Ecto neural progenitor cell (in vitro differentiated cells): Measurements from ENCODE around the gene ZNF8.
"Not testable (repeated sequence)": the region's sequence is repeated elsewhere in the genome, so short reads cannot be mapped to it uniquely, and the experiment has no call there.

Experiments
- DNase-seq: peaks from one replicate; pipeline ENCODE4 v3.0.0-alpha.2; 2018; ENCODE audit warnings: low spot score

Gene ZNF8

DNA sequence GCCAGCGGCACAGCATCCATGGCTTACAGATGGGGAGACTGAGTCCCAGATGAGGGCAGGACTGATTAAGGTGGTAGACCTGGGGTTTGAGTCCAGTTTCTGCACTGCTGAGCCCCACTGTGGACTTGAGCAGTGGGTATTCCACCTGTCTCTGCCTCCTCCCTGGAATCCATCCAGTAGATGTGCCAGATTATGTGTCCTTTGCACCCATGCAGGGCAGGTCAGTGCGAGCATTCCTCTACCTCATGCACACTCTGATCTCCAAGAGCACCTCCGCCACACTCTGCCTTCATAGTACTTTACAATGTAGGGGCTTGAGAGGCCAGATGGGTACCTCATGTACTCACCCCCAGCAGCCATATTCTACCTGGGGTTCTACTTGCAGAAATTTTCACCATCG, 58.1 kb downstream of the ZNF8 start:
- no peak for DNase-seq

DNA sequence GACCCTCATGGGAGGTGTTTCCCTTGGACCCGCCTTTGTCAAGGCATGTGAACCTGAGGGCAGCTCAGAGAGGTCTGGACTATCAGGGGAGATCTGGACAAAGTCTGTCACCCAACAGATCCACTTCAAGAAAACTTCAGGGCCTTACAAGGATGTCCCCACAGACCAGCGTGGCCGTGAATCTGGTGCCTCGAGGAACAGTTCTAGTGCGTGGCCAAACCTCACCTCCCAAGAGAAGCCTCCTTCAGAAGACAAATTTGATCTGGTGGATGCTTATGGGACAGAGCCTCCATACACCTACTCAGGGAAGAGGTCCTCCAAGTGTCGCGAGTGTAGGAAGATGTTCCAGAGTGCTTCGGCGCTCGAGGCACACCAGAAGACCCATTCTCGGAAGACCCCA, 59.6 kb downstream of the ZNF8 start:
- DNase-seq, result no peak

DNA sequence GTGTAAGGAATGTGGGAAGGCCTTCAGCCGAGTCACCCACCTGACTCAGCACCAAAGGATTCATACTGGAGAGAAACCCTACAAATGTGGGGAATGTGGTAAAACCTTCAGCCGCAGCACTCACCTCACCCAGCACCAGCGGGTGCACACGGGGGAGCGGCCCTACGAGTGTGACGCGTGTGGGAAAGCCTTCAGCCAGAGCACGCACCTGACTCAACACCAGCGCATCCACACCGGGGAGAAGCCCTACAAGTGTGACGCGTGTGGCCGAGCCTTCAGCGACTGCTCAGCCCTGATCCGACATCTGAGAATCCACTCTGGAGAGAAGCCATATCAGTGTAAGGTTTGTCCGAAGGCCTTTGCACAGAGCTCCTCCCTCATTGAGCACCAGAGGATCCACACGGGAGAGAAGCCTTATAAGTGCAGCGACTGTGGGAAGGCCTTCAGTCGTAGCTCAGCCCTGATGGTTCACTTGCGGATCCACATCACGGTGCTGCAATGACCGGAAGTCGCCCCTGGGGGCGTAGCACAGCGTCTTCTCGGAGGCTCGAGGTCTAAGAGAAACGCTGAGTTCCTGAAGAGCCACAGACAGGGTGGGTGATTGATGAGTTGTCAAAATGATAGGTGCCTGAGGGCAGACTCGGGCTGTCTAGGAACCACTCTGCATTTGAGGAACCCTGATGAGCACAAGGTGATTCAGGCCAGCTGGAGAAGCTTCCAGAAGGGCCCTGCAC, 60.2 kb downstream of the ZNF8 start:
- DNase-seq, result no peak

DNA sequence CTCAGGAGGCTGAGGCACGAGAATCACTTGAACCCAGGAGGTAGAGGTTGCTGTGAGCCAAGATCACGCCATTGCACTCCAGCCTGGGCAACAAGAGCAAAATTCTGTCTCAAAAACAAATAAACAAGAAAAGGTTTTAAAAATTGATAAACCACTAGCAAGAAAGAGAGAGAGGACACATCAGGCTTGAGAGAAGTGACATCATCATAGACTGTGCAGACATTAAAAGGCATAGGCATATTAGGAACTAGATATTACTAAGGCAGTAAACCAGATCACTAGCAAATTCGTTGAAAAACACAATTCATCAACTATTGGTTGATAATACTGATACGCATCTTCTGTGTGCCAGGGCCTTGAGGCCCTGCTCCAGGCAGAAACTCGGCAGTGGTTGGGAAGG, 66.8 kb downstream of the ZNF8 start:
- no peak for DNase-seq

DNA sequence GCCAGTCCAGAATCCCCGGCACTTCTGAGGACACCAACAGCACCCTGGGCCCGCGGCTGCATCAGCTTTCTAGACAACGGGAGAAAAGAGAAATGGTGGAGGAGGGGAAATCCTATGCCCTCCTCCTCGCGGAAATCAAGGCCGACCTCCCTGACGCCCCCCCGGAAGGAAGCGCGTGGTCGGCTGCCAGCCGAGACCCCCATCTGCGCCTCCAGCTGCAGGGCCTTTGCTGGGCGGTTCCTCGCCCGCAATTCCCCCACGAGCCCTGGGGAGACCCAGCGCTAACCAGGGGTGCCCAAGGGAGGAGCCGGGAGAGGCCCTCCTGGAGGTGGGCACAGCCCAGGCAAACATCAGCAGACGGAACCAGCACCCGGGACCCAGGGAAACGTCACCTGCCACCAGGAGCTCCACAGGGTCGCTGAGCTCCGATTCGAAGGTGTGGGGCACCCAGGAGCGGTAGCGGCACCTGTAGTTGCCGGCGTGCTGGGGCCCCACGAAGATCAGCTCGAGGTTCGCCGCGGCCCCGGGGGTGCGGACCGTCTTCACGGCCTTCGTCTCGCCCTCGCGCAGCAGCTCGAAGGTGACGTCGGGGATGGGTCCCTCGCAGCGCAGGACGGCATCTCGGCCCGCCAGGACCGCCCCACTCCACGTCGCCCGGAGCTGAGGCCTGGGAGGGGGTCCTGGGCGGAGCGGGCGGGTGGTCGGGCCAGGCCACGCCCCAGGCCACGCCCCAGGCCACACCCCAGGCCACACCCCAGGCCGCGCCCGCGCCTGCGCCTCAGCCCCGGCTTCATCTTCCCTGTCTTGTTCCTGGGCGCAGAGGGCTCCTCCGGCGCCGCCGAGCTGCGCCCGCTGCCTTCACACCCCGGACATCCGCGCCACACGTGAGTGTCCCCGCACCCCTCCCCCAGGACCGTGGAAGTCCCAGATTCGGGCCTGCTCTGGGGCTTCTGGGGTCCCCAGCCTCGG, 68.5 kb downstream of the ZNF8 start:
- DNase-seq, result peak; percentile 92

DNA sequence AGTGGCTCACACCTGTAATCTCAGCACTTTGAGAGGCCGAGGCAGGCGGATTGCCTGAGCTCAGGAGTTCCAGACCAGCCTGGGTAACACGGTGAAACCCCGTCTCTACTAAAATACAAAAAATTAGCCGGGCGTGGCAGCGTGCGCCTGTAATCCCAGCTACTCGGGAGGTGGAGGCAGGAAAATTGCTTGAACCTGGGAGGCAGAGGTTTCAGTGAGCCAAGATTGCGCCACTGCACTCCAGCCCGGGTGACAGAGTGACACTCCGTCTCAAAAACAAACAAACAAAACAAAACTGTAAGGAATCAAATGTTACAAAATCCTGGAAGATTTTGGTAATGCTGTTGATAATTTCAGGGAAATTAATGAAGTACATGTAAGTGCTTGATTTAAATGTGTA, 69.3 kb downstream of the ZNF8 start:
- DNase-seq, result not testable (repeated sequence)

DNA sequence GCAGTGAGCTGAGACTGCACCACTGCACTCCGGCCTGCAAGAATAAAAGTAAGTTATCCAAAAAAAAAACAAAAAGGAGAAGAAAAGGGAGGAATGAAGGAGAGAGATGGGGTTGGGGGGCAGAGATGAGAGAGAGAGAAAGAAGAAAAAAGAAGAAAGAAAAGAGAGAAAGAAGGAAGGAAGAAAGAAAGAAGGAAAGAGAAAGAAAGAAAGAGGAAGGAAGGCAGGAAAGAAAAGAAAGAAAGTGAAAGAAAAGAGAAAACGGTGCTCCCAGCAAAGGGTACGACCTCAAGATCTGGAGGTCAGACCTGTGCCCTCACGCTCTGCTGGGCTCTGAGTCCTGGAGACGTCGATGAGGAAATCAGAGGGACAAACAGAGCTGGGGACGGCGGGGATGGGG, 70.8 kb downstream of the ZNF8 start:
- no peak for DNase-seq

DNA sequence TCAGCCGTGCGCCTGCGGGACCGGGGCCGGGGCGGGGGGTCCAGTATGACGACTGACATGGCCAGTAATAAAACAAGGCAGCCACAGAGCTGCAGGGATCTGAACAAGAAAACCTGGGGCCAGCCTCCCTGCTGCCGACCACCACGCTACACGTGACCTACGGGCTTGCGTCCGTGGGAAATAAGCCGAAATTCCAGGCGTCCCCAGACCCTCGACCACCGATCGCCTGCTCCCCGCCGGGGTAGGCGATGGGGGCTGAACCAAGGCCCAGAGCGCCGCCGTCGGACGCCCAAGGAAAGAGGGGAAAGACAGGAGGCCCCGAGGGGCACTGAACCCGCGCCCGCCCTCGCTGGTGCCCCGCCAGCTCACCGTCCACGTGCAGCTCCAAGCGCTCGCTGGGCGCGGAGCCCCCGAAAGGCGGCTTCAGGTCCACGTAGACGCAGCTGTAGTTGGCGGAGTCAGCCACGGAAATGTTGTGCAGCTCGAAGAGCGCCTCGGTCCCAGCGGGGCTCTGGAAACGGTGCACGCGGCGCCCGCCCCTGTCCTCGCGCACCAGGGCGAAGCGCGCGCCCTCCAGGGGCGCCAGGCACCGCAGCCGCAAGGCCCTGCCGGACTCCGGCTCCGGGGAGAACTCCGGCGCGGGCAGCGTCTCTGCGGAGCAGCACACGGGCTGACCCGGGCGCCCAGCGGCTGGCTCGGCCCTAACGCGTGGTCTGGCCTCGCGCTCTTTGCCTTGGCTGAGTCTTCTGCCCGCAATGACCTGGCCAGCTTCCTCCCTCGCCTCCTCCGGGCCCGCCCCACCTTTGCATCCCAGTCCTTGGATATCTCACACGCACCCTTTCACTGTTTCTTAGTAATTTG, 71.5 kb downstream of the ZNF8 start:
- no peak for DNase-seq

DNA sequence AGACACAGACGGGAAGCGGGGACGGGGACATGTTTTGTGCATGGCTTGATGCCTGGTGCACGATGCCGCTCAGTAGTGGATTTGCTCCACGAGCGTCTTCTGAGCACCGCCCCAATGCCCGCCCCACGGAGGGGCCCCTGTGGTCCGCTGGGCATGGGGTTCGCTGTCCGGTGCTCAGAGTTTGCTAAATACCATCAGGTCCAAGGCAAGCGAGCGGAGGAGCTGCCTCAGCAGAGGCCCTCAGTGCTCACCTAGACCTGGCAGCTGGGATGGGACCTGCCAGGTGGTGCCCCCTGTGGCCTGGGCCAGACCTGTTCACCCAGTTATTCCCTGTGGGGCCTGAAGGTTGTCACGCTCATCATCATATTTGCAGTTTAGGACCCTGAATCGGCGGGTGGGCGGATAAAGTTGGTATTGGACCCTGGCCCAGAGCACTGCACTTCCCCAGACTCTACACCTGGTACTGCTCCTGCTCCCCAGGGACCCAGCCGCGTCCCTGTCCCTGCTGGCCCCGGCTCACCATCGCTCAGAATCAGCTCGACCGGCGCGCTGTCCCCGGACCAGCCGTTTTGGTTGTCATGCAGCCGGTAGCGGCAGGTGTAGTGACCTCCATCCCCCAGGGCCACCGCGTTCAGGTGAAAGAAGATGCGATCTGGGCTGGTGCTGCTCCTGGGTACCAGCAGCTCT, 72.3 kb downstream of the ZNF8 start:
- DNase-seq, result no peak

DNA sequence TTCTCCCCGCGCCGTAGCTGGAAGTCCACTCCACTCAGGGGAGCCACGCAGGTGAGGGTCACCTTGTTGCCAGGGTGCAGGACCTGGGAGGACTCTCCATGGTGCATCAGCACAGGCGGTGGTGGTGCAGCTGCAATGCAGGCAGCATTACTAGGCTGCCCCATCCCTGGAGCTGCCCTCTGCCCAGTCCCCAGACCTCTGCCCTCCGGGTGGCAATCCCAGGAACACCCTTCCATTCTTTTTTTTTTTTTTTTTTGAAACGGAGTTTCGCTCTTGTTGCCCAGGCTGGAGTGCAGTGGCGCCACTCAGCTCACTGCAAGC, 72.8 kb downstream of the ZNF8 start:
- DNase-seq, result no peak

DNA sequence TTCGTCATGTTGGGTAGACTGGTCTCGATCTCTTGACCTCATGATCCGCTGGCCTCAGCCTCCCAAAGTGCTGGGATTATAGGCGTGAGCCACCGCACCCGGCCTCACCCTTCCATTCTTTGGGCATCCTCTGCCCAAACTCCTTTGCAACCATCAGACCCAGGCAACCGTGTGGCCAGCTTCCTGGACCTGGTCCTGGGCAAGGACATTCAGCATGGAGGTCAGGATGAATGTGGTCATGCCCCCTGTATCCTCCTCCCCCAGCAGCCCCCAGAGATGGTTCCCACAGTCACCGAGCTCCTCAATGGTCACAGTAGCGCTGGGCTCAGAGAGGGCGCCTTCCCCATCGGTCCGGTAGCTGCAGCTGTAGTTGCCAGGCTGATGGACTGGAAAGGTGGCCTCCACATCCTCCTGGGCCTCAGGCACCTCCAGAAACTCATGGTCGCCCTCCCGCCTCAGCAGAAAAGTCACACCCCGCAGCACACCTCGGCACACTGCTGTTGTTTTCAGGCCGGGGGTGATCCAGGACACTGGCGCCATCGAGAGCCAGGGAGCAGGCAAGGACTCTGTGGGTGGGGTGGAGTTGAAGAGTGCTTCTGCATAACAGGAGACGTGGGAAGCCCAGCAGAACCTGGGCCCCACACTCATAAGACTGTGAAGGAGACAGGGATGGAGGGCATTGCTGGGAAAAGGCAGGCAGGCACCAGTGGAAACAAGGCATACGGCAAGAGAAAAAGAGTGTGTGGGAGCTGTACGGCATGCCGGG, 73.4 kb downstream of the ZNF8 start:
- no peak for DNase-seq
